Mesendoderm (in vitro differentiated cells): ENCODE results near the gene TBX2.

Experiments
- DNase-seq: peaks from one replicate; pipeline ENCODE4 v3.0.0; 2013
- H2AK5ac ChIP-seq: 2 replicates; pipeline ENCODE4 v1.6.1; 2013; ENCODE audit warnings: low read length, inconsistent platforms
- H2BK120ac ChIP-seq: 2 replicates; pipeline ENCODE4 v1.6.1; 2013; ENCODE audit warnings: low read depth, mild to moderate bottlenecking, low read length, moderate library complexity, mixed read lengths
- H2BK15ac ChIP-seq: replicated peaks from 2 replicates; pipeline ENCODE4 v1.6.1; 2013; ENCODE audit warnings: low read depth, mild to moderate bottlenecking, moderate library complexity
- H2BK5ac ChIP-seq: 2 replicates; pipeline ENCODE4 v1.6.1; 2013; ENCODE audit warnings: low read length, inconsistent platforms
- H3K18ac ChIP-seq: 2 replicates; pipeline ENCODE4 v1.6.1; 2013; ENCODE audit warnings: mild to moderate bottlenecking, low read length, mixed read lengths
- H3K23ac ChIP-seq: one replicate; pipeline ENCODE4 v1.6.1; 2013; ENCODE audit warnings: low read length
- H3K27ac ChIP-seq: 2 replicates; pipeline ENCODE4 v1.5.1; 2013; ENCODE audit warnings: low read depth, mild to moderate bottlenecking, inconsistent platforms, low read length, moderate library complexity
- H3K27me3 ChIP-seq: 2 replicates; pipeline ENCODE4 v1.6.1; 2013; ENCODE audit warnings: low read length, control low read depth, mild to moderate bottlenecking, inconsistent platforms; ENCODE audit not compliant: insufficient read depth, poor library complexity
- H3K36me3 ChIP-seq: 2 replicates; pipeline ENCODE4 v1.6.1; 2013; ENCODE audit warnings: low read length, inconsistent platforms; ENCODE audit not compliant: control insufficient read depth, insufficient read depth
- H3K4ac ChIP-seq: one replicate; pipeline ENCODE4 v1.6.1; 2013; ENCODE audit warnings: low read depth, mild to moderate bottlenecking, low read length, moderate library complexity
- H3K4me1 ChIP-seq: 2 replicates; pipeline ENCODE4 v1.6.1; 2013; ENCODE audit warnings: low read depth, low read length, inconsistent platforms; ENCODE audit not compliant: control insufficient read depth
- H3K4me2 ChIP-seq: 2 replicates; pipeline ENCODE4 v1.6.1; 2013; ENCODE audit warnings: low read length
- H3K4me3 ChIP-seq: 2 replicates; pipeline ENCODE4 v1.5.1; 2013; ENCODE audit warnings: mild to moderate bottlenecking, low read length
- H3K56ac ChIP-seq: one replicate; pipeline ENCODE4 v1.6.1; 2013; ENCODE audit warnings: low read length
- H3K79me1 ChIP-seq: 2 replicates; pipeline ENCODE4 v1.6.1; 2013; ENCODE audit warnings: low read length, inconsistent platforms
- H3K79me2 ChIP-seq: 2 replicates; pipeline ENCODE4 v1.6.1; 2013; ENCODE audit warnings: mild to moderate bottlenecking, low read length; ENCODE audit not compliant: control insufficient read depth, insufficient read depth
- H3K9ac ChIP-seq: 2 replicates; pipeline ENCODE4 v1.6.1; 2013; ENCODE audit warnings: low read length, inconsistent platforms
- H4K5ac ChIP-seq: one replicate; pipeline ENCODE4 v1.6.1; 2013; ENCODE audit warnings: low read length
- H4K8ac ChIP-seq: one replicate; pipeline ENCODE4 v1.6.1; 2013; ENCODE audit warnings: low read depth, mild to moderate bottlenecking, control low read depth, low read length, moderate library complexity
- WGBS: extraction: QIAGEN DNeasy Blood & Tissue Kit; methylation state at CpG from one replicate; pipeline ENCODE4 v1.1.7; 2013; ENCODE audit warnings: low lambda C conversion rate, missing lambda C conversion rate; ENCODE audit not compliant: insufficient coverage; ENCODE audit errors: extremely low coverage; 5-methylcytosine and 5-hydroxymethylcytosine counted together

Gene TBX2

GRCh38 chr17:61366715-61367413, 32.8 kb upstream of the TBX2 start:
- Histone ChIP-seq H3K4me1 (no peaks in the 10 kb centered on the region), H2BK5ac (no peak overlapping the region), H3K36me3 (no peaks in the 10 kb centered on the region), H3K56ac (no peak overlapping the region), H3K4me2 (no peak overlapping the region), H3K27me3 (no peaks in the 10 kb centered on the region), H4K8ac (no peak overlapping the region), H3K18ac (no peak overlapping the region), H3K4me3 (no peak overlapping the region), H4K5ac (no peak overlapping the region), H2AK5ac (no peak overlapping the region), H3K79me2 (no peaks in the 10 kb centered on the region), H2BK120ac (no peak overlapping the region), H3K4ac (no peak overlapping the region), H3K79me1 (no peaks in the 10 kb centered on the region), H3K27ac (no peak overlapping the region), H3K23ac (no peak overlapping the region), H3K9ac (no peak overlapping the region), H2BK15ac (no peak overlapping the region)
- no CpG with 5 or more reads among the region's 19 CpGs for WGBS
- DNase-seq = peak; percentile 40

DNA sequence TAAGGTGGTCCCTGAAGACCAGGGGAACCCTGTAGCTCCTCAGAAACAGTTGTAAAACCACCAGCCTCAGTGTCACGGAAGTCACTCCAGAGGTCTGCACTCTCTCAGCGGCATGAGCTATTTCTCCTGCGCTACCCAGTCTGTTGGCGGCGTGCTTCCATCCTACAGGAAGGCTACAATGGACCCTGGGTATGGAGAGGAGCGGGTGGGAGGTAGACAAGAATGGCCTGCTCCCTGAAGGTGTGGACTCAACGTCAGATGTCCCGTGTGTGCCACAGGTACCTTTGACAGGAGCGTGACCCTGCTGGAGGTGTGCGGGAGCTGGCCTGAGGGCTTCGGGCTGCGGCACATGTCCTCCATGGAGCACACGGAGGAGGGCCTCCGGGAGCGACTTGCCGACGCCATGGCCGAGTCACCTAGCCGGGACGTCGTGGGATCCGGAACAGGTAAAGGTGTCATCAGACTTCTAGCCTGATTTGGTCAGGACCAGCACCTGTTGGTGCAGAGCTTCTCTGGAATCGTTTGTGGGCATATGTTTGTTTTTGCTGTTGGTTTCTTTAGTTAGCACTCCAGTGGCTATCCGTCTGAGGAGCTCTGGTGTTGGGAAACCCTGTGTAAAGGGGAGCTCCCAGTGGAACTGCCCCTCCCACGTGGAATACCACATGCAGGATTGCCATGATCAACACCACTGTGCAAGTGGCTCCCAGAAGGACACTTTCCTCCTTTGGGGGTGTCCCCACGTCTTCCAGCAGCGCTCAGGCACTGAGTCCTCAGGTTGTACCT, 31.4 kb upstream of the TBX2 start:
- no peak overlapping the region for H3K27ac ChIP-seq
- H2BK15ac ChIP-seq = no peak overlapping the region
- H4K8ac ChIP-seq = no peak overlapping the region
- no peak overlapping the region for H3K4me2 ChIP-seq
- H4K5ac ChIP-seq = no peak overlapping the region
- H3K4ac ChIP-seq = no peak overlapping the region
- no peak overlapping the region for H3K56ac ChIP-seq
- no peak overlapping the region for H2AK5ac ChIP-seq
- no peaks in the 10 kb centered on the region for H3K79me1 ChIP-seq
- no peak overlapping the region for H3K4me3 ChIP-seq
- DNase-seq = no peak
- no peak overlapping the region for H2BK5ac ChIP-seq
- H3K18ac ChIP-seq = no peak overlapping the region
- WGBS = no CpG with 5 or more reads among the region's 27 CpGs
- no peak overlapping the region for H3K23ac ChIP-seq
- no peaks in the 10 kb centered on the region for H3K79me2 ChIP-seq
- no peaks in the 10 kb centered on the region for H3K27me3 ChIP-seq
- no peaks in the 10 kb centered on the region for H3K4me1 ChIP-seq
- no peak overlapping the region for H3K9ac ChIP-seq
- H2BK120ac ChIP-seq = no peak overlapping the region
- H3K36me3 ChIP-seq = no peaks in the 10 kb centered on the region

GRCh38 chr17:61368832-61369450, 30.7 kb upstream of the TBX2 start:
- H3K56ac ChIP-seq = no peak overlapping the region
- H3K9ac ChIP-seq = no peak overlapping the region
- no CpG with 5 or more reads among the region's 7 CpGs for WGBS
- H3K79me1 ChIP-seq = no peaks in the 10 kb centered on the region
- H3K4me3 ChIP-seq = no peak overlapping the region
- no peak overlapping the region for H2BK120ac ChIP-seq
- no peak overlapping the region for H2AK5ac ChIP-seq
- no peaks in the 10 kb centered on the region for H3K4me1 ChIP-seq
- no peak overlapping the region for H4K8ac ChIP-seq
- no peak overlapping the region for H2BK5ac ChIP-seq
- no peaks in the 10 kb centered on the region for H3K27me3 ChIP-seq
- H3K27ac ChIP-seq = no peak overlapping the region
- no peak overlapping the region for H3K18ac ChIP-seq
- DNase-seq = no peak
- no peaks in the 10 kb centered on the region for H3K79me2 ChIP-seq
- H2BK15ac ChIP-seq = no peak overlapping the region
- no peak overlapping the region for H3K4ac ChIP-seq
- no peak overlapping the region for H4K5ac ChIP-seq
- no peak overlapping the region for H3K23ac ChIP-seq
- H3K4me2 ChIP-seq = no peak overlapping the region
- no peaks in the 10 kb centered on the region for H3K36me3 ChIP-seq

DNA sequence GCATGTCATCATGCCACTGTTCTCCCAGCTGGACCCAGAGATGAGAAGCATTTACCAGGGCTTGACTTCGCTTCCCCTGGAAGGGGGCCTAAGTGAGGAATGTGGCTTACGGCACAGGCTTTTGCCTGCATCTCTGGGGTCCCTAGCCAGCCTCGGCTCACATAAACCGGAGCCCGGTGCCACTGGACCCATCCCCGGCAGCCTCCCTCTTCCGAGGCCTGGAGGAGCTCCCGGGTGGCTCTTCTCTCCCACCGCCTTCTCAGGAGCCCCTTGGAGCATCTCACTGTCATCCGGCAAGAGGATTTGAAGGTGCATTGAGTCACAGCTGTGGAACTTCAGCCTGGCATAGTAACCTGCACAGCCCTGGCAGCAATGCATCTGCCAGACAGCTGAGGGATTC, 29.9 kb upstream of the TBX2 start:
- no peaks in the 10 kb centered on the region for H3K36me3 ChIP-seq
- no peak overlapping the region for H2BK120ac ChIP-seq
- H3K79me2 ChIP-seq = no peaks in the 10 kb centered on the region
- no peak overlapping the region for H3K4me3 ChIP-seq
- H4K5ac ChIP-seq = no peak overlapping the region
- H3K27ac ChIP-seq = no peak overlapping the region
- H4K8ac ChIP-seq = no peak overlapping the region
- no peak overlapping the region for H3K4me2 ChIP-seq
- H3K23ac ChIP-seq = no peak overlapping the region
- H3K56ac ChIP-seq = no peak overlapping the region
- DNase-seq = no peak
- WGBS = no CpG with 5 or more reads among the region's 10 CpGs
- H3K9ac ChIP-seq = no peak overlapping the region
- H2BK15ac ChIP-seq = no peak overlapping the region
- no peak overlapping the region for H3K4ac ChIP-seq
- no peak overlapping the region for H2BK5ac ChIP-seq
- H3K79me1 ChIP-seq = no peaks in the 10 kb centered on the region
- H2AK5ac ChIP-seq = no peak overlapping the region
- H3K4me1 ChIP-seq = no peaks in the 10 kb centered on the region
- no peak overlapping the region for H3K18ac ChIP-seq
- H3K27me3 ChIP-seq = no peaks in the 10 kb centered on the region

DNA sequence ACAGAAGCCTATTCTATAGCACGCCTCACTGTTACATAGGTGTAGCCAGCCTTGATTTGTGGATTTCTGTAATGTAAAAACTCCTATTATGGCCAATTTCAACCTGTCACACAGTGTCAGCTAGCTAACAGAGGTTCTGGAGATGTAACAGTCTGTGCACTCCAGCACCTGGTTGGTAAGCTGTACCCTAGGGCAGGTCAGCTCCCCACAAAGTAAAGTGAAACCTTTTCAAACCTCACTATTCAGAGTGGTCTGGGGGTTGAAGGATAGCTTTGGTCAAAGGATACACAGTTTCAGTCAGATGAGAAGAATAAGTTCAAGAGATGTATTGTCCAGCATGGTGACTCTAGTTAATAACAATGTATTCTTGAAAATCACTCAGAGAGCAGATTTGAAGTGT, 28.5 kb upstream of the TBX2 start:
- WGBS = no CpG with 5 or more reads among the region's 1 CpG
- H3K4me2 ChIP-seq = no peak overlapping the region
- no peak overlapping the region for H2BK5ac ChIP-seq
- no peaks in the 10 kb centered on the region for H3K79me2 ChIP-seq
- H4K5ac ChIP-seq = no peak overlapping the region
- no peaks in the 10 kb centered on the region for H3K27me3 ChIP-seq
- no peak overlapping the region for H2BK15ac ChIP-seq
- H3K36me3 ChIP-seq = no peaks in the 10 kb centered on the region
- no peak overlapping the region for H3K9ac ChIP-seq
- DNase-seq = no peak
- no peaks in the 10 kb centered on the region for H3K79me1 ChIP-seq
- H3K18ac ChIP-seq = no peak overlapping the region
- H3K4me3 ChIP-seq = no peak overlapping the region
- H3K27ac ChIP-seq = no peak overlapping the region
- H3K4ac ChIP-seq = no peak overlapping the region
- no peak overlapping the region for H4K8ac ChIP-seq
- H2AK5ac ChIP-seq = no peak overlapping the region
- no peak overlapping the region for H3K56ac ChIP-seq
- H3K23ac ChIP-seq = no peak overlapping the region
- H3K4me1 ChIP-seq = no peaks in the 10 kb centered on the region
- H2BK120ac ChIP-seq = no peak overlapping the region
